GM12865 (cell line): ENCODE results near the gene SSC4D.

Experiments
- DNase-seq: peaks from one replicate; pipeline ENCODE4 v3.0.0; 2010; ENCODE audit warnings: low read depth
- H3K4me3 ChIP-seq: 2 replicates; pipeline ENCODE4 v1.5.1; 2011; ENCODE audit warnings: mild to moderate bottlenecking, low read depth, low read length, control low read depth
- CTCF ChIP-seq: IDR thresholded peaks from 2 replicates; pipeline ENCODE4 v1.5.1; 2011; ENCODE audit warnings: low read length, control low read depth, low read depth, inconsistent platforms; ENCODE audit not compliant: insufficient read depth; ENCODE audit errors: missing control alignments

SSC4D gene

GRCh38 chr7:76346778-76347177, 62.7 kb downstream of the SSC4D start:
- no peak for TF ChIP-seq CTCF
- DNase-seq, result no peak
- no peak overlapping the region for H3K4me3 ChIP-seq

DNA sequence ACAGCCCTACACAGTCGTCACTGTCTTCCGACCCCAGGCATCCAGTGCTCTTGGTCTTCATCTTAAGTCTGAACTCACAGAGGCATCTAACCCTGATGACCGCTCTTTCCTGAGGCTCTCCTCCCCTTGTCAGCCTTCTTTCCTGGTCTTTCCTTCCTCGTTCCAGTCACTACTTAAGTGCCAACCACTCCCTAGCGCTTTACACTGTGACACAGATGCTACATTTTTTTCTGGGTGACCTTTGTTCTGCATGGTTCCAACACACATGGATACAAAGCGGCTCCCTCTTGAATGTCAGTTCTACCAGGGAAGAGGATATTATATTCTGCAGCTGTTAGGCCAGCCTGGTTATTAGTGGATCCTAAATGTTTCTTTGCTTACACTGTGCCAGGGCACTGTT, 63.4 kb downstream of the SSC4D start:
- DNase-seq, result no peak
- H3K4me3 ChIP-seq, result no peak overlapping the region
- TF ChIP-seq CTCF, result no peak

DNA sequence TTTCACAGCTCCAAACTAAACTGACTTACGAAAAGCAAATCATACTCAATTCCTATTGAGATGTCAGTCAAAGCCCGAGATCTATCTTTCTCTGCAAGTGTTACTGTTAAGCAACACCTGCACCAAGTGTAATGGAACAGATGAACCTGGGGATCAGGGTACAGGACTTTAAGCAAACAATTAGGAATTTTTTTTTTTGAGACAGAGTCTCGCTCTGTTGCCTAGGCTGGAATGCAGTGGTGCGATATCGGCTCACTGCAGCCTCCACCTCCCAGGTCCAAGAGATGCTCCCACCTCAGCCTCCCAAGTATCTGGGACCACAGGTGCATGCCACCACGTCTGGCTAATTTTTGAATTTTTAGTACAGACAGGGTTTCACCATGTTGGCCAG, 65.6 kb downstream of the SSC4D start:
- no peak for TF ChIP-seq CTCF
- DNase-seq, result no peak
- no peak overlapping the region for H3K4me3 ChIP-seq

DNA sequence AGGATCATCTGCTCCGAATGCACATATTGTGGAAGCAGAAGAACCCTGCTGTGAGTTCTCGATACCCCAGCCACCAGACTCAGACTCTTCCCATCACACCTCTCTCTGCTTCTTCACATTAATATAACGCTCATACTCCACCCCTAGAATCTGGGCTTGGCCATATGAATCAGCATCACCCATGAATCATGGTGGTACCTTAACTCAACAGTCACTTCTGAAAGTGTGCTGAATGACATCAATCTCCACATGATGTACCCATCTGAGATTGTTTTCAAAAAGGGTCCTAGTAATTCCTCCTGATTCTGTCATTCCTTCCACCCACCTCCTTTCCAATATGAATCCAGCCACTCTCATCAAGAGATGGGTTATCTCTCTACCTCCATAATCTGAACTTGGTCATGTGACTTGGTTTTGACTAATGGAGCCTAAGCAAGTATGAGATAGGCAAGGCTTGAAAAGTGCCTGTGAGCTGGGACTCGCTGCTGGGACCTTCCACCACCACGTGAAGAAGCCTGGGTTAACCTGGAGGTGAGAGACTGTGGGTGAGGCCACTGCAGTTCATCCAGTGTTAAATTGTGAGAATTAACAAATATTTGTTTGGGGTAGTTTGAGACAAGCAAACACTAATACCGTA, 66.1 kb downstream of the SSC4D start:
- no peak for DNase-seq
- no peak for TF ChIP-seq CTCF
- no peak overlapping the region for H3K4me3 ChIP-seq

DNA sequence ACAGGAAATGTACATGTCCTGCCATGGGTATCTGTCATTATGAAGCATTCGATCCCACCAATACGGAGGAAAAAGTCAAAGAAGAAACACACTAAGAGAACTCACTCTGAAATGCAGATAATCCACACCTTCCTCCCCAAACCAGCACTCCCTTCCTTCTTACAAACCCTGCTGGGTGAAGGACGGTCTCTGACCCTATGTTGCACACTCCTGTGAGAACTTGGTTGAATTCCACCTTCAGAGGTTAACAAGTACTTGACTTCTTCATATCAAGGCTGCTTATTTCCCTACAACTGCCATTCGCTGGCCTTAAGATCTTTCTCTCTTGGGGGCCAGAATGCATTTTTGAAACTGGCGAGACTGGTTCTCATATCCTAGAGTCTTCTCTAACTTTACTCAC, 67.3 kb downstream of the SSC4D start:
- no peak overlapping the region for H3K4me3 ChIP-seq
- TF ChIP-seq CTCF, result no peak
- DNase-seq, result no peak

- TF ChIP-seq CTCF, result no peak
- no peak overlapping the region for H3K4me3 ChIP-seq
- DNase-seq, result no peak
These were observed 68.8 kb downstream of the SSC4D start for GRCh38 chr7:76340617-76341131.
